Measurements from ENCODE around the gene CGB5.
"Not testable (repeated sequence)": the region's sequence is repeated elsewhere in the genome, so short reads cannot be mapped to it uniquely, and the experiment has no call there.

The CGB5 gene

GRCh38 chr19:49036815-49037214 lies 6.8 kb upstream of the CGB5 start, which contains the start of gene CGB1:
Gene CGB1 (minus strand): TSS chr19:49036895. CDS start chr19:49036711, 184 bp downstream.
- not testable (repeated sequence) for DNase-seq (ENCODE audit: low spot score)

GRCh38 chr19:49038111-49038510 lies 5.5 kb upstream of the CGB5 start:
- POLR2A ChIA-PET (ENCODE audit: low non-redundant PET); DNase-seq (ENCODE audit: low spot score); CTCF ChIA-PET: not testable (repeated sequence)
- H3K27ac ChIP-seq: peak overlapping the region; percentile 37; the same call in 1 of the 2 replicates

More at GRCh38 chr19:49036815-49037214, 6.8 kb upstream of the CGB5 start, which contains the start of gene CGB1:
- POLR2A ChIA-PET (ENCODE audit: low non-redundant PET); CTCF ChIA-PET; H3K27ac ChIP-seq: not testable (repeated sequence)
- peak; percentile 52 for TF ChIP-seq CTCF (conservative IDR thresholded peaks at IDR 0.05; ENCODE audit: low read depth)

GRCh38 chr19:49038557-49039276 lies 4.9 kb upstream of the CGB5 start:
- CTCF ChIA-PET; POLR2A ChIA-PET (ENCODE audit: low non-redundant PET); DNase-seq (ENCODE audit: low spot score): not testable (repeated sequence)
- peak overlapping the region; percentile 37; the same call in 1 of the 2 replicates for H3K27ac ChIP-seq

DNA sequence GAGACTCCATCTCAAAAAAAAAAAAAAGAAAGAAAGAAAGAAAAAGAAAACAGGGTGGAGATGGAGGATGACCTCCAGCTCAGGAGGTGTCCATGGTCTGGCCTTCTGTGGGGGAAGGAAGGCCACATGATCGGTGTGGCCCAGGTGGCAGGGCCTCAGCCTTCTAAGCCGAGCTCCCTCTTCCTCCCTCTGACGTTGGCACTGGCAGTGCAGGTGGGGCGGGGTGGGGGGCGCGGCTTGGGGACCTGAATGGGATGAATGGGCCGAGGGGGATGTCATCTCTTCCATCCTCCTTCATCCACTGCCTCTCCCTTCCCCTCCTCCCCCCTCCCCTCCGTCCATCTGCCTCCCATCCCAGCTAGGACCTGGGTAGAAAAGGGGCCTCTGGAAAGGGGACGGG lies 3.9 kb upstream of the CGB5 start:
- POLR2A ChIA-PET (ENCODE audit: low non-redundant PET); CTCF ChIA-PET; DNase-seq (ENCODE audit: low spot score); H3K27ac ChIP-seq: not testable (repeated sequence)

DNA sequence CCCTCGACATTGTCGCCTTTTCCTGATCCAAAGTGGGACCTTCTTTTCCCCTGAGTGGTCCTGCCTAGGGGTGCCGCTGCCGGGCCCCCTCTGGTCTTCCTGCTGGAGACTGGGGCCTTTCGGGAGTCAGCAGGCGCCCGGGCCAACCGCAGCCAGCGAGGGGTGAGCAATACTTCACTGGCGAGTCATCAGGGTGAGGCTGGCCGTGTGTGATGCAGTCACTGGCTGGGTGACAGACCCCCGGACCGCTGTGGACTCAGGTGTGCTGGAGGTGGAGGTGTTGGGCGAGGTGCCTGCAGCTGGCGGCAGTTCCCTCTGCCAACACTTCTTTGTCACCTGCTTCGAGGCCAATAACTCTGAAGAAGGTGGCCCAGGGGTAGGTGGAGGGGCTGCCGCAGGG lies 1.5 kb upstream of the CGB5 start:
- ChIA-PET POLR2A (ENCODE audit: low non-redundant PET) (no interaction called here), CTCF (no interaction called here)
- H3K27ac ChIP-seq: no peak overlapping the region
- no peak for DNase-seq (ENCODE audit: low spot score)
- TF ChIP-seq CTCF (conservative IDR thresholded peaks at IDR 0.05; ENCODE audit: low read depth): no peak

- CTCF ChIA-PET; DNase-seq (ENCODE audit: low spot score); POLR2A ChIA-PET (ENCODE audit: low non-redundant PET); H3K27ac ChIP-seq: not testable (repeated sequence)
Observed at GRCh38 chr19:49042666-49043065, 982 bp upstream of the CGB5 start.

DNA sequence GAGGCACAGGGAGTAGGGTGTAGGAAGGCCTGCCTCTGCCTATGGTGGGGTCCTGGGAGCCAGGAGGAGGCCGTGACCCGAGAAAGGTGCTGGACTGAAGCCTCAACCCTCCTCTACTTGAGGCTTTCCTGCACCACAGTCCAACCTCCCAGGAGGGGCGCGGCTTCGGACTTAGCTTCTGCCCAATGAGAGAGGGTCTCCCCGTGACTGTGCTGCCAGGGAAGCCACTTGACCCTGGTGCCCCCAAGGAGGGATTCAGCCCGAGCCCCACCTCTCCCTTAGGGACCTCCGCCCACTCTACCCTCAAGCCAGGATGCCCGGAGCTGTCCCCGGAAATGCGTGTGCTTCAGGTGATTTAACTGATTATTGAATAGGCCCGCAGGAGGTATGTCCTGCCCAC lies 5.4 kb downstream of the CGB5 start, which contains the start of gene CGB8:
CGB8 (minus strand) TSS at position 101 of the 400 bp plus-strand sequence. CDS start 372 bp downstream, outside the sequence.
- H3K27ac ChIP-seq: peak within 1 kb of the TSS; percentile 71
- DNase-seq (ENCODE audit: low spot score); CTCF ChIA-PET; POLR2A ChIA-PET (ENCODE audit: low non-redundant PET): not testable (repeated sequence)

DNA sequence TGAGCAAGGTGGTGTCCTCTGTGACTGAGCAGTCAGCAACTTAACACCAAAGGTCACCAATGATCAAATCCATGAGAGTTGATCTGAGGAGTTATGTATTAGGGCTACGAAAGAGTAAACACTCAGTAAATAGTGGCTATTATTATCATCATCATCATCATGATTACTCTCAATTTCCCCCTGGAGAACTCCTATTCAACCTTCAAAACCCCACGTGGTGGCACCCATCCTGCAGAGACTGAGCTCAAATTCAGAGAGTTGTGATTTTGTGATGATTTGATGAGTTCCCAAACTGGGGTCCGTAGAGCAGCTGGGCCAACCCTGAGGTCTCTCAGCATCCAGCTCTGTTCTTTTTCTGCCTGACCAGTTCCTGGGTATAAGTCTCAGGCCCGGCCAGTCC lies 6.2 kb downstream of the CGB5 start:
- H3K27ac ChIP-seq: peak overlapping the region; percentile 71
- DNase-seq (ENCODE audit: low spot score); CTCF ChIA-PET; POLR2A ChIA-PET (ENCODE audit: low non-redundant PET): not testable (repeated sequence)

DNA sequence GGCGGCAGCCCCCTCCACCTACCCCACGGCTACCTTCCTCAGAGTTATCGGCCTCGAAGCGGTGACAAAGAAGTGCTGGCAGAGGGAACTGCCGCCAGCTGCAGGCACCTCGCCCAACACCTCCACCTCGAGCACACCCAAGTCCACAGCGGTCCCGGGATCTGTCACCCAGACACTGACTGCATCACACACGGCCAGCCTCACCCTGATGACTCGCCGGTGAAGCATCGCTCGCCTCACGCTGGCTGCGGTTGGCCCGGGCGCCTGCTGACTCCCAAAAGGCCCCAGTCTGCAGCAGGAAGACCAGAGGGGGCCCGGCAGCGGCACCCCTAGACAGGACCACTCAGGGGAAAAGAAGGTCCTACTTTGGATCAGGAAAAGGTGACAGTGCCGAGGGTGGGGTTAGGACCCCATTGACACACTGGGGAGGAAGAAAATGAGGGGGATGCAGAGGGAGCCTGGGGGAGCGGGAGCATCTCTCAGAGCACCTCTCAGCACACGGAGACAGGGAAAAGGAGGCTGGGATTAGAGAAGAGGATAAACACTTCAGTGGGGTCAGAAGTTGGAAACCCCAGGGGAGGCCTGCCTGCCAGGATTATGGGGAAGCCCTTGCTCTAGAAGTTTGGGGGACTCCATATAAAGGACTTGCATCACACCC lies 6.9 kb downstream of the CGB5 start:
- CTCF ChIA-PET; POLR2A ChIA-PET (ENCODE audit: low non-redundant PET): not testable (repeated sequence)
- peak; percentile 77 for DNase-seq (ENCODE audit: low spot score)
- peak overlapping the region; percentile 71 for H3K27ac ChIP-seq

DNA sequence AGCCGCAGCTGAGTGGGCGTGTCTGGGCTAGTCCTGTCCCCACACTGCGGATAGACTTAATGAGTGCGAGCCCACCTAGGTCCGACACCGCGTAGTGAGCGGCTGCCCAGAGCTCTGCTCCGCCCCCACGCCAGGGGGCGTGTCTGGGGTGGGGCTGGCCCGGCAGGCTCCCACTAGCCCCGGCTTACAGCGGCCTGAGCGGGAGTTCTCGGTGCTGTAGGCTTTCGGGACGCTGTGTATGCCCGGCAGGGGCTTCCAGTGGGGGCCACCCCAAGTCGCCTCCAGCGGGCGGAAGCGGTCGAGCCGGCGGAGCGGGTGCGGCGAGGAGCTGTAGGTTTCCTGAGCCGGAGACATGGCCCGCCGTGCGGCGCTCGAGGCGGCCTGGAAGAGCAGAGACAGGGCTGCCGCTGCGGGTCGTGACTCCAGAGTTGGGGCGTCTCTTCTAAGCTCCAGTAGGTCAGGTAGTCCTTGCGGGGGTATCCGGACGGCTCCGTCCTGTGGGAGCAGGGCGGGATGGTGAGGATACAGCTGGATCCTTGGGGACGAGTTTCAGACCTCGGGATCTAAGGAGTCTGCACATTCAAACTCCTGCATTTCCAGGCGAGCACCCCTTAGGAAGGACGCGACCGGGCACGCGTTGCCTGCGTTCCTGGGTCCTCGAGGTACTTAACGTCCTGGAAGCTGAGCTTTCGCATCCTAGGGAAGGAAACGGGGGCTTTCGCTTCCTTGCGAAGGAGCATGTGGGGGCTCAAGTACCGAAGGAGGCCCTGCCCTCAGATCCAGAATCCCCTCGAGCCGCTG lies 12.7 kb downstream of the CGB5 start:
- peak overlapping the region; percentile 78 for H3K27ac ChIP-seq
- TF ChIP-seq CTCF (conservative IDR thresholded peaks at IDR 0.05; ENCODE audit: low read depth): peak; percentile 24; the same call in 1 of the 2 replicates
- ChIA-PET POLR2A (ENCODE audit: low non-redundant PET) (interaction anchor here (1.1 kb wide), 1 partner anchor 9 kb away, joined by 3 read pairs; no protein-coding TSS in a partner anchor), CTCF (interaction anchor here (0.8 kb wide), 1 partner anchor 63 kb away, joined by 4 read pairs; the partner anchor contains the start of gene GYS1)
- peak; percentile 82 for DNase-seq (ENCODE audit: low spot score)

DNA sequence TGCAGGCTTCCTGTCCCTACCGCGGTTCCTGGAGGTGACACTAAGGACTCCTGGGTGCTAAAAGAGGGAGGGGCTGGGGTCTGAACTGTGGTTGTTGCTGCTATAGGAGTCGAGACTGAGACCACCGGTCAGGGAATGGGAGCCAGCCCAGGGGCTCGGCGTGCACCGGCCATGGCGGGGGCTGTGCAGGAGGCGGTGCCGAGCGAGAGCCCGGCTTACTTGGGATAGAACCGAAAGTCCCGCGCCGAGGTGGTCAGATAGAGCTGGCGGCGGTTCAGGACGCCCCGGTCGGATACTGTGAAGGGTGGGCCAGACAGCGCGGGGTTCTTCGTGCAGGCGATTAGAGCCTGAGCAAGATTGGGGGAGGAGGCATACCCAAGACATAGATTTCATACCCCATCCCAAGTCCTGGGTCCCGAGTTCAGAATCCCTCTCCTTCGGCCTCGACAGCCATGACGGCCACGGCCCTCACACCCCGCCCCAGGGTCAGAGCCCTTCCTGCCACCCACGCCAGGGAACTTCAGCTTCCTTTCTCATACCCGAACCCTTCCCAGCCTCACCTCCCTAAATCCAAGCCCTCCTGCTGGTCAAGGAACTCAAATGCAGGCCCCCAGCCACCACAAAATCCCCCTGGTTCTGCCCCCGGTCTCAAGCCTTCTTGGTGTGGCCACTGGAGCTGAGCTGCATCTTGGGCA lies 13.4 kb downstream of the CGB5 start:
- ChIA-PET POLR2A (ENCODE audit: low non-redundant PET) (interaction anchor here (0.6 kb wide), 2 partner anchors 63 to 196 kb away, joined by 3 to 11 read pairs; partner anchors contain the start of gene RUVBL2), CTCF (interaction anchor here (0.8 kb wide), 1 partner anchor 64 kb away, joined by 4 read pairs; the partner anchor contains the start of gene GYS1)
- peak overlapping the region; percentile 78 for H3K27ac ChIP-seq
- not testable (repeated sequence) for DNase-seq (ENCODE audit: low spot score)
